ENCODE data around the gene COL4A2.
"Not testable (repeated sequence)": the region's sequence is repeated elsewhere in the genome, so short reads cannot be mapped to it uniquely, and the experiment has no call there.

COL4A2 gene

DNA sequence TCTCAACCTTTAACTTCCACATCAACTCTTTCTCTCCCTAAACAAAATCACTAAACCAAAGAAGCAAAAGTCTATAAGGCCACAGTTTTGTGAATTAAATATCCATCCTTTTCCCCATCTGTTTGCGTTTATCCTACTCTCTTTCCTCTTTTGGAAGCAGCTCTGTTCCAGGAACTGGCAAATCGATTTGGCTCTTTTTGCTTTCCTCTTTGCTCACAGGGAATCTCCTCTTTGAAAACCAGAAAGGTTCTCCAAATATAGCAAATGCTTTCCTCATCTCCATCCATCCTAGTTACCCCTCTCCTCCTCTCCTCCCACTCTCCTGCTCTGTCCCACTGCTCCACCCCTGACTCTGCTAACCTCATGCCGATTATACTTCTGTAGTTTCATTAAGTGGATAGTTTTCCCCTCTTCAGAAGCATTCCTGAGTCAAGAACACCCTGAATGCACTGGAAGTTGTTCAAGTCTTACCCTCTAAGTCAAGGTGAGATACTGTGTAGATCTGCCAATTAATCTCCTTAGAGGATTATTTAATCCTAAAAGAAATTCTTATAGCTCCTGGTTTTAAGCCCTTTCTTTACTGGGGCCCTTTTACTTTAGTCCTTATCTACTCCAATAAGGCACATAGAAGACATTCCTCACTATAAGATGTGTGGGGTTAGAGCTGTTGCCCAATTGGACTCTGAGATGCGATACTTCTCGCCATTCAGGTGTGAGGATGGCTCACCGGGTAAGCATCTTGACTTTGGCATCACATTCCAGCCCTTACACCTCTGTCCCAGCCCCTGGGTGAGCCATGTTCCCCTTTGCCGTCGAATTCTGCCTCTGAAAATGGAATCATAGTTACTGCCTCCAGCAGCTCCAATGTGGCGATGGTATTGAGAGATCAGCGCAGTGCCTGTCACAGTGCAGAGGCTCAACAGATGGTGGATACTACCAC lies 67.6 kb downstream of the COL4A2 start:
- in situ Hi-C loops (cut with HindIII; ENCODE audit: low sequenced_read_pairs): no loop called here

- in situ Hi-C loops (cut with HindIII; ENCODE audit: low sequenced_read_pairs): no loop called here
Observed at GRCh38 chr13:110376120-110376519, 69.0 kb downstream of the COL4A2 start.

DNA sequence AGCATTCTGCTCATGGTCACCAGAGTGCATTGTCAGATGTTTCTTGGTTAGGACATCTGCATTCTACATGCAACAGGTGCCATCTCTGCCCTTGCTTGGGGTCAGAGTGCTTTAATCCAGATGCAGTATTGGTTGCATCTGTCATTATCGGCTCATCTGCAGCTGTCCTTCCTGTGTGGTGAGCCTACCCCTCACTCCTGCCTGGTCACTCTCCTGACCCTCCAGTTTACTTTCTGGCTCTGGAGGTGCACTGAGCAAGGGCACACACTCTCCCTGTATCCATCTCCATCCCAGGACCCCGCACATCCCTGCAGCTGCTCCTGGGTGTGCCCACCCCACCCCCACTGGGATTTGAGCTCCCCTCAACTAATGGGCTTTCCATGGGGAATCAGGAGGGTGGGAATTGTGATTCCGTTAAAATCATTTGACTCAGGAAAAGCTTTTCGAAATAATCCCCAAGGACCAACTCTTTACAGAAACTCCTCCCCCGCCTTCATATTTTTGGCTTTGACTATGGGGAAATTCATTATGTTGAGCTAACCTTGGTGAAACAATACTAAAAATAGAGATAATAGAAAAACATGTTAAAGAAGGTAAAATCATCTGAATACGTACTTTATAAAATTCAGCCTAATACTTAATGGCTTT lies 70.2 kb downstream of the COL4A2 start:
- in situ Hi-C loops (cut with HindIII; ENCODE audit: low sequenced_read_pairs): no loop called here

DNA sequence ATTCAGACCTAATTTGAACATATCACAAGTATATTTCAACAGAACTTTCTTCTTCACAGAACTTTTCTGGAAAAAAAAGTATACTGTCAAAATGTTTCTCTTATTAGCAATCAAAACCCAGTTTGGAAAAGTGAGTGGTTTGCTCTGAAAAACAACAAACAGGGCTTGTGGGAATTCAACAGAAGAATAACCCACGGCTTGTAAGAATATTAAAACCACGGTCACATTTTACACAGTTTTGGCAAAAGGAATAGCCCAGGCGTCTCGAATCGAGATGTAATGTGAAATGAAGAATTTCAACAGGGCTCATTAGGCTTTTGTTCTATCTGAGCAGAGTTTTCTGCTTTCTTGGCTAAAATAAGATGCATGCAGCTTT lies 70.7 kb downstream of the COL4A2 start:
- in situ Hi-C loops (cut with HindIII; ENCODE audit: low sequenced_read_pairs): no loop called here

- in situ Hi-C loops (cut with HindIII; ENCODE audit: low sequenced_read_pairs): no loop called here
Observed at GRCh38 chr13:110379358-110379757, 72.3 kb downstream of the COL4A2 start.

DNA sequence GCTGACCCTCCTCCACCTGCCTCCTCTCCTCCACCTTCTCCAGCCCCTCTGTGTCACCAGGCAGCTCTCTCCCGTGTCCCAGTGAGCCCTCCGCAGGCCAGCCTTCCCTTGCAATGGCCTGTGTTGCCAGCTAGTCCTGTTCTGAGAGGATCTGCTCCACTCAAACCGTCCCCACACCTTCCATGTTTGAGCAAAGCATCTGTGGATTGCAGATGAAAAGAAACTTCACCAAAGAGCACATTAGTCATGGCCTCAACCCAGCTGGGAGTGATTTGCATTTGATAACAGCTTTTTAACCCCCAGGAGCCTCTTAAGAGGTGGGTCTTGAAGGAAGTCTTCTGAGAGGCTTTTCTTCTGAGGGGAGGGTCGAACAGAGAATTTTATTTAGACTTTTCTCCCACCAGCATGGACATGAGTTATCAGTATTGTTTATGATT lies 72.8 kb downstream of the COL4A2 start:
- in situ Hi-C loops (cut with HindIII; ENCODE audit: low sequenced_read_pairs): no loop called here

DNA sequence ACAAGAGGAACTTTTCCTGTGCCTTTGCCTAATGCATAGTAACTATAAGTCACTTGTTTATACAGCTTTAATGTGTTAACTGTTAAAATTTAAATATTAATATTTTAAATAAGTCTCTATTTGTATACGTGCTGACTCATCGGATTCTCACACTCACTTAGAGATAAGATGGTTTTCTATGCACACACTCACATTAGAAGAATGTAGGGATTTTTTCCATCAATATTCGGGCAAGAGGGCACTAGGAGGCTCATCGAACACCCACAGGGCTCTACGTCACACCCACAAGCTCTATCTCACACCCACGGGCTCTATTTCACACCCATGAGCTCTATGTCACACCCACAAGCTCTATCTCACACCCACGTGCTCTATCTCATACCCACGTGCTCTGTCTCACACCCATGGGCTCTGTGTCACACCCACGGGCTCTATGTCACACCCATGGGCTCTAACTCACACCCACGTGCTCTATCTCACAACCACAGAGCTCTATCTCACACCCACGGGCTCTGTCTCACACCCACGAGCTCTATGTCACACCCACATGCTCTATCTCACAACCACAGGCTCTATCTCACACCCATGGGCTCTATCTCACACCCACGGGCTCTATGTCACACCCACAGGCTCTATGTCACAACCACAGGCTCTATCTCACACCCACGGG lies 73.4 kb downstream of the COL4A2 start:
- in situ Hi-C loops (cut with HindIII; ENCODE audit: low sequenced_read_pairs): no loop called here

- in situ Hi-C loops (cut with HindIII; ENCODE audit: low sequenced_read_pairs): no loop called here
Observed at GRCh38 chr13:110381029-110381360, 73.9 kb downstream of the COL4A2 start.

- in situ Hi-C loops (cut with HindIII; ENCODE audit: low sequenced_read_pairs): no loop called here
Observed at GRCh38 chr13:110382229-110382628, 75.1 kb downstream of the COL4A2 start.

DNA sequence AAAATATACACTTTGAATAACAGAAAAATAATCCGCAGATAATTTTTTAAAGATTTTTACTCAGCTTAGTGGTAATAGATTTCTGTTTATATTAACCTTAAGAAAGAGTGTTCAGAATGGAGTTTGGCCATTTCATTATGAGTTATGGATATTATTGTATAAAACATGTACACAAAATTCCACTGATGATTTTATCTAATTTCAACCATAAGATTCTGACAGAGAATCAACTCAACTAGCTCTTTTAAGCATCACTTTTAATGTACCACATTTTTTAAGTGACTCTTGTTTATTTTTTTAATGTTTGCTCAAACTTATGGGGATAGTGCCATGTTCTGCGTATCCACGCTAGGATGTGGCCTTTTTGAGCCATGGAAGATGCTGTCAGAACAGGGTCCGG lies 75.7 kb downstream of the COL4A2 start:
- in situ Hi-C loops (cut with HindIII; ENCODE audit: low sequenced_read_pairs): no loop called here

GRCh38 chr13:110387451-110388107 lies 80.5 kb downstream of the COL4A2 start:
- in situ Hi-C loops (cut with HindIII; ENCODE audit: low sequenced_read_pairs): no loop called here

GRCh38 chr13:110388108-110388943 lies 81.2 kb downstream of the COL4A2 start:
- in situ Hi-C loops (cut with HindIII; ENCODE audit: low sequenced_read_pairs): no loop called here

DNA sequence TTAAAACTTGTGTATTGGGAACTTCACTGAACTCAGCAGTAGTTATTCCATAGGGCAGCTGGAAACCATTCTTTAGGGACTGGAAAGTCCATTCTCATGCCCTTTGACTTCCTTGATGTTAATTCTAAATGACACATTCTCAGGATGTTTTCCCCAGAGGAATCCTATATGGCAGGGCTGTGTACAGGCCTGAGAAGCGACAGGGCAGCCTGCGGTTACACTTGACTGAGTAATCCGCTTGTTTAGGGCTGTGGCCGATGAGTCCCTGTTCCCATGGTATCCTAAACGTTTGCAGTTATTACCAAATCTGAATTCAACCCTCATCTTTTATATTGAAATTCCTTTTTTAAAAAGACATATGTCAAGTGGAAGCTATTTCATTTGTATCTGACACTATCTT lies 83.5 kb downstream of the COL4A2 start:
- in situ Hi-C loops (cut with HindIII; ENCODE audit: low sequenced_read_pairs): no loop called here

DNA sequence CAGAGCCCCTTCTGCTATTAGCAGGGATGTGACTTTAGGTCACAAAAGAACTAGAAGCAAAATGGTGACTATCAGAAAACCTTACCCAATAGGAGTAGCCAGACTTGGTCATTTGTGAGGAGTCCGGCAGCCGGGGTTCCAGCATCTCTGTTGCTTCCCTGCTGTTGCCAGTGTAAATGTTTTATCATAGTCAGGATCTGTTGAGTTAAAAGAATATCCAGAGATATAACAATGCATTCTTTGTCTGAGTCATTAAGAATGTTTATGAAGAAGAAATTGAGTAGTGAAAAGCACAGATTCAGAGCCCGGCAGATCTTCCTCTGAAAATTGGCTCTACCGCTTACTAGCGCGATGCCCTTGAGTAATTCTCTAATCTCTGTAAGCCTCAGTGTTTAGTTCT lies 84.2 kb downstream of the COL4A2 start:
- in situ Hi-C loops (cut with HindIII; ENCODE audit: low sequenced_read_pairs): no loop called here

- in situ Hi-C loops (cut with HindIII; ENCODE audit: low sequenced_read_pairs): no loop called here
Observed at GRCh38 chr13:110392510-110393240, 85.6 kb downstream of the COL4A2 start.

DNA sequence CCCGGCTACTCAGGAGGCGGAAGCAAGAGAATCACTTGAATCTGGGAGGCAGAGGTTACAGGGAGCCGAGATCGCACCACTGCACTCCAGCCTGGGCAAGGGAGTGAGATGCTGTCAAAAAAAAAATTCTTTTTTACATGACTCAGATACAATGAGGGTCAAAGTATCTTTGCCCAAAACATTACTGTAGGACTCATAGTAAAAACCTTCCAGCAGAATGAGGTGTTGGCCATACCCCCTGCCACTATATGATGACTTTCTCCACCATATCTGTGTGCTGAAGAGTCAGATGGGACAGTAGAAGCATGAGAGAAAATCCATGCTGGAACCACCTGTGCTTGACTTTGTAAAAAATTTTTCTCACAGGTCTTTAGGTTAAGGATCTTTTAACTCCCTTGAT lies 86.7 kb downstream of the COL4A2 start:
- in situ Hi-C loops (cut with HindIII; ENCODE audit: low sequenced_read_pairs): no loop called here

DNA sequence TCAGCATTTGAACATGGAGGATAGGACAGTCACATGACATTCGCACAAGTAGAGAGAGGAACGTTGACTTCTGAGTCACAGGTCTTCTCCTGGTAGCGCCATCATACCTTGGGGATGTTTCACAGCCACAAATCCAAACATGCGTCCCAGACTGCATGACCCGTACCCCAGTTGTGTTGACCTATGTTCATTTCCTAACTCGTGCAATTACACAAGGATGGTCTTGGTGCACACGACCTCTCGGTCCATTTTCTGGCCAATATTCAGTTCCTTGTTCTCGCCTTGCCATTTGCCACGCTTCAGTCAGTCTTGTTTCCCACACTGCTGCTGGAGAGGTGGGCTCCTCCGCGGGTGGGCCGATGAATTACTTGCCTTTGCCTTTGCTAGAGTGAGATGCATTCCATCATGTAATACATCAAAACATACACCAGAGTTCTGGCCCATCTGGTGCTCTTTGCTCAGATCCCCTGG lies 87.3 kb downstream of the COL4A2 start:
- in situ Hi-C loops (cut with HindIII; ENCODE audit: low sequenced_read_pairs): no loop called here

DNA sequence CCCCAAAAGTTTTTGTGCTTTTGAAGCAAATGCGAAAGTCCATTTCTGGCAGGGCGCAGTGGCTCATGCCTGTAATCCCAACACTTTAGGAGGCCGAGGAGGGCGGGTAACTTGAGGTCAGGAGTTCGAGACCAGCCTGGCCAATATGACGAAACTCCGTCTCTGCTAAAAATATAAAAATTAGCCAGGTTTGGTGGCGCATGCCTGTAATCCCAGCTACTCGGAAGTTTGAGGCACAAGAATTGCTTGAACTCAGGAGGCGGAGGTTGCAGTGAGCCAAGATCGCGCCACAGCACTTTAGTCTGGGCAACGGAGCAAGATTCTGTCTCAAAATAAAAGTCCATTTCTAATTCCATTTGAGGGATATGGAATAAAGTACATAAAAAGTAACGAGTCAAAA lies 88.5 kb downstream of the COL4A2 start:
- in situ Hi-C loops (cut with HindIII; ENCODE audit: low sequenced_read_pairs): not testable (repeated sequence)

DNA sequence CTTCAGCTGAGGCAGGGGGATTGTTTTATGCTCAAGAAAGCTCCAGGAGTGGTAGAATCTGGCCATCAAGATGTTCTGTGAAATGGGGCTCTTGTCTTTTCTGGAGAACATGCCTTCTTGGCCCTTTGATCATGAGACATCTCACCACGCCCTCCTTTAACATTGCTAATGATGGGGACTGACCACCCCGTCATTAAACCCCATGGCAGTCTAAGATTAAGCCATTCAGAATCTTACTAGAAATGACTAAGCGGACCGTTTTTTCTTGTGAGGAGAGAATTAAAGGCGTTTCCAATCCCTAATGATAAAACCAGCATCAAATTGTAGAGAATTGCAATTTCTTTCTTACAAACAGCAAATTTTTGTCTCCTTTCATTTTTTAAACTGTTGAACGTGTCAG lies 89.4 kb downstream of the COL4A2 start:
- in situ Hi-C loops (cut with HindIII; ENCODE audit: low sequenced_read_pairs): no loop called here

GRCh38 chr13:110396913-110397381 lies 89.9 kb downstream of the COL4A2 start:
- in situ Hi-C loops (cut with HindIII; ENCODE audit: low sequenced_read_pairs): no loop called here
